ENCODE results near the gene SRRM2.

Gene SRRM2

DNA sequence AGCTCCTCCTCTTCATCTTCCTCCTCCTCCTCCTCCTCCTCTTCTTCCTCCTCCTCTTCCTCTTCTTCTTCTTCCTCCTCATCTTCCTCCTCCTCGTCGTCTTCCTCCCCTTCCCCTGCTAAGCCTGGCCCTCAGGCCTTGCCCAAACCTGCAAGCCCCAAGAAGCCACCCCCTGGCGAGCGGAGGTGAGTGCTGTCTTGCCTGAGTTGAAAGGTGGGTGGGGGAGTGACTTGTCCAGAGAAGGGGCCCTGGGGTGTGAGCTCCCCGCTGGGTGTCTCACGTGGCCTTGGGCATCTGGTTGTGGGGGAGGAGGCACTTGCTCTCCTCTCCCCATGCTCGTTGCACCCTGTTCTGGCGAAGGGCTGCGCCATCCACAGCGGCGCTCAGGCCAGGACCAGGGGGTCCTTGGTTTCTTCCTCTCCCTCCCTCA lies 16.7 kb downstream of the SRRM2 start:
- Histone ChIP-seq H3K27me3 (ENCODE audit: control insufficient read depth in 1 of 2, insufficient read depth in 2 of 2, low read length in 2 of 2) (no peaks in the 10 kb centered on the region), H3K36me3 (ENCODE audit: control insufficient read depth in 1 of 2, insufficient read depth in 2 of 2, low read length in 2 of 2) (peaks cover 82 to 98% of the 10 kb centered on the region in 2 donors), H3K27ac (ENCODE audit: low read depth, low read length) (no peak overlapping the region)

DNA sequence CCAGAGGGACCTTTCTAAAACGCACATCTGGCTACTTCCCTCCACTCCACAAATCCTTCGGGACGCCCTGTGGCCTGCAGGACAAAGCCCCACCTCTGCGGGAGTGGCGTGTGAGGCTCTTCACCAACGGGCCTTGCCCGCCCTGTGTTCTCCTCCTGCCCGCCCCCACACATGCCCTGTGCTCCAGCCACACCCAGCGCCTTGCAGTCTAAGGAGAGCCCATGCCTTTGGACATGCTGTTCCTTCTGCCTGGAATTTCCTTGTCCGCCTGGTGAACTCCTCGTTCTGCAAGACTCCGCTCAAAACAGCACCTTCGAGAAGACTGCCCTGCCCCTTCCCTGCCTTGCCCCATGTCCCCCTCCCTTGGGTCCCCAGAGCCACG lies 17.2 kb downstream of the SRRM2 start:
- Histone ChIP-seq H3K4me3 (ENCODE audit: low read depth in 1 of 2, low read length in 2 of 2) (no peak overlapping the region), H3K9ac (ENCODE audit: low read depth in 1 of 2, low read length in 2 of 2) (no peak overlapping the region), H3K36me3 (ENCODE audit: control insufficient read depth in 1 of 2, insufficient read depth in 2 of 2, low read length in 2 of 2) (peaks cover 82 to 98% of the 10 kb centered on the region in 2 donors), H3K27ac (ENCODE audit: low read depth, low read length) (no peak overlapping the region), H3K4me1 (ENCODE audit: control insufficient read depth in 1 of 2, insufficient read depth in 2 of 2, low read length in 2 of 2) (peaks cover 8 to 20% of the 10 kb centered on the region in 2 donors), H3K27me3 (ENCODE audit: control insufficient read depth in 1 of 2, insufficient read depth in 2 of 2, low read length in 2 of 2) (no peaks in the 10 kb centered on the region), H3K9me3 (ENCODE audit: control insufficient read depth in 1 of 2, low read length in 2 of 2) (no peaks in the 10 kb centered on the region)

More for the DNA sequence above, 16.7 kb downstream of the SRRM2 start:
- peaks cover 8 to 20% of the 10 kb centered on the region in 2 donors for H3K4me1 ChIP-seq (ENCODE audit: control insufficient read depth in 1 of 2, insufficient read depth in 2 of 2, low read length in 2 of 2)
- H3K4me3 ChIP-seq (ENCODE audit: low read depth in 1 of 2, low read length in 2 of 2), result no peak overlapping the region
- no peaks in the 10 kb centered on the region for H3K9me3 ChIP-seq (ENCODE audit: control insufficient read depth in 1 of 2, low read length in 2 of 2)
- H3K9ac ChIP-seq (ENCODE audit: low read depth in 1 of 2, low read length in 2 of 2), result peak overlapping the region in 1 of 2 donors; percentile 16

DNA sequence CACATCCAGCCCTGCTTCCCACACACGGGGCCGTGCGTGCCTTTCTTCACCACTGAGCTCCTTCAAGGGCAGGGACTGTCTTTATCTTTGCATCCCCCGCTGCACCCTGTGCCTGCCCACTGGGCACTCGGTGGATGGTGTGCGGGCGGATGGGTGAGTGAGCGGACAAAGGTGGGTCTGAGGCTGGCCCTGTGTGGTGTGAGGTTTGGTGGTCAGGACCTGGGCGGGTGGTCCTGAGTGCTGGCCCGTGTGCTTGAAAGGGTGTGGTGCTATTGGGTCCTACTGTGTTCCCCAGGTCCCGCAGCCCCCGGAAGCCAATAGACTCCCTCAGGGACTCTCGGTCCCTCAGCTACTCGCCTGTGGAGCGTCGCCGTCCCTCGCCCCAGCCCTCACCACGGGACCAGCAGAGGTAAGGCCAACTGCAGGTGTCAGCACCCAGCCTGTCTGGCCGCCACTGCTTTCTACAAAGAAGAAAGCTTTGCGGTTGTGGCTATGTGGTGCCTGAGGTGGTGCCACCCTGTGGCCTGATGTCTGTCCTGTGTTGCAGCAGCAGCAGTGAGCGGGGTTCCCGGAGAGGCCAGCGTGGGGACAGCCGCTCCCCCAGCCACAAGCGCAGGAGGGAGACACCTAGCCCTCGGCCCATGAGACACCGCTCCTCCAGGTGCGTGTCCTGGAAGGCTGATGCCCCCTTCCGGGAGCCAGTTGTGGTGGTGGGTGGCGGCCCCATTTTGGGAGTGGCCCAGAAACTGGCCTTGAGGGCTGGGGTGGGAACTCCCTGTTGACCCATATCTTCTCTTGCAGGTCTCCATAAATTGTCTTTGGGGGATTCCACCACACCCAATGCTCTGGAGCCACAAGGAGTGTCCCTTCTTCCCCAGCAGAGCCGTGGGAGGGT lies 17.9 kb downstream of the SRRM2 start:
- no peaks in the 10 kb centered on the region for H3K27me3 ChIP-seq (ENCODE audit: control insufficient read depth in 1 of 2, insufficient read depth in 2 of 2, low read length in 2 of 2)
- no peaks in the 10 kb centered on the region for H3K9me3 ChIP-seq (ENCODE audit: control insufficient read depth in 1 of 2, low read length in 2 of 2)
- H3K27ac ChIP-seq (ENCODE audit: low read depth, low read length), result no peak overlapping the region
- no peak overlapping the region for H3K9ac ChIP-seq (ENCODE audit: low read depth in 1 of 2, low read length in 2 of 2)
- no peak overlapping the region for H3K4me3 ChIP-seq (ENCODE audit: low read depth in 1 of 2, low read length in 2 of 2)
- peaks cover 8 to 20% of the 10 kb centered on the region in 2 donors for H3K4me1 ChIP-seq (ENCODE audit: control insufficient read depth in 1 of 2, insufficient read depth in 2 of 2, low read length in 2 of 2)
- peaks cover 78 to 96% of the 10 kb centered on the region in 2 donors for H3K36me3 ChIP-seq (ENCODE audit: control insufficient read depth in 1 of 2, insufficient read depth in 2 of 2, low read length in 2 of 2)

DNA sequence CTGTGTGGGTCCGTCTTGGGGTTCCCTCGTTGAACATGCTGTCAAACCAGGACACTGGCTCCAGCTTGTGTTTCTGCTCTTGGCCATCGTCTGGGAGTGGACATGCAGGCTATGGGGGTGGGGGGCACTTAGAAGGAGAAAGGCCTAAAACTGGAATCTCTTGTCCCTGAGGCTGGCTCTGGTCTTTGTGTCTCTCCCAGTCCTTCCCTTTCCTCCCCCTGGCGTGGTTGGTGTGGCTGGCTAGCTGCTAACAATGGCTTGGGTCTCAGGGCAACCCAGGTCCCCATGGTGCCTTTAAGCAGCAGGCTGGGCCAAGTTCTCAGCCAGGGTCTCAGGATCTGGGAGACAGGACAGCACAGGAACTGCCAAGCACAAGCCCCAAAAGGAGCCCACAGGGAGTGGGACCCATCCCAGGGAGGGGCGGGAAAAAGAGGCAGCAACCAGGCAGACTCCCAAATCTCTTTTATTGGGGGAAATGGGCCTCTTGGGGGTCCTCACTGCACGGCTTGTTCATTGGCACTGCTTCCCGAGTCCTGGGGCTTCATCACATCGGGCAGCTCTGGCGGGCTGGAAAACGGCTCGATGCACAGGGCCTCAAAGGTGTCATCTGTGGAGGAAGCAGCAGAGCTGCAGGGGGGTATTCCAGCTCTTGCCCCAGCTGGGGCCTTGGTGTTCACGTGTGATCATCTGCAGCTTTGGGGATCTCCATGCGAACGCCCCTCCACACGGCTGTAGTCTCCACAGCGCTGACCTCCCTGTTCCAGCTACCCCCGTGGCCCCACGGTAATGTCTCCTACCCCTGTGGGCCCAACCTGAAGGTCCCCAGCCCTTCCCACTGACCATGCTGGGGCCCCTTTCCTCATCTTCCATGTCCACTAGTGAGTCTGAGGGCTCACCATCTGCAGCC lies 19.3 kb downstream of the SRRM2 start:
- no peaks in the 10 kb centered on the region for H3K27me3 ChIP-seq (ENCODE audit: control insufficient read depth in 1 of 2, insufficient read depth in 2 of 2, low read length in 2 of 2)
- no peak overlapping the region for H3K4me3 ChIP-seq (ENCODE audit: low read depth in 1 of 2, low read length in 2 of 2)
- H3K4me1 ChIP-seq (ENCODE audit: control insufficient read depth in 1 of 2, insufficient read depth in 2 of 2, low read length in 2 of 2), result peaks cover 18 to 31% of the 10 kb centered on the region in 2 donors
- H3K9me3 ChIP-seq (ENCODE audit: control insufficient read depth in 1 of 2, low read length in 2 of 2), result no peaks in the 10 kb centered on the region
- H3K36me3 ChIP-seq (ENCODE audit: control insufficient read depth in 1 of 2, insufficient read depth in 2 of 2, low read length in 2 of 2), result peaks cover 65 to 81% of the 10 kb centered on the region in 2 donors
- H3K9ac ChIP-seq (ENCODE audit: low read depth in 1 of 2, low read length in 2 of 2), result no peak overlapping the region
- no peak overlapping the region for H3K27ac ChIP-seq (ENCODE audit: low read depth, low read length)

DNA sequence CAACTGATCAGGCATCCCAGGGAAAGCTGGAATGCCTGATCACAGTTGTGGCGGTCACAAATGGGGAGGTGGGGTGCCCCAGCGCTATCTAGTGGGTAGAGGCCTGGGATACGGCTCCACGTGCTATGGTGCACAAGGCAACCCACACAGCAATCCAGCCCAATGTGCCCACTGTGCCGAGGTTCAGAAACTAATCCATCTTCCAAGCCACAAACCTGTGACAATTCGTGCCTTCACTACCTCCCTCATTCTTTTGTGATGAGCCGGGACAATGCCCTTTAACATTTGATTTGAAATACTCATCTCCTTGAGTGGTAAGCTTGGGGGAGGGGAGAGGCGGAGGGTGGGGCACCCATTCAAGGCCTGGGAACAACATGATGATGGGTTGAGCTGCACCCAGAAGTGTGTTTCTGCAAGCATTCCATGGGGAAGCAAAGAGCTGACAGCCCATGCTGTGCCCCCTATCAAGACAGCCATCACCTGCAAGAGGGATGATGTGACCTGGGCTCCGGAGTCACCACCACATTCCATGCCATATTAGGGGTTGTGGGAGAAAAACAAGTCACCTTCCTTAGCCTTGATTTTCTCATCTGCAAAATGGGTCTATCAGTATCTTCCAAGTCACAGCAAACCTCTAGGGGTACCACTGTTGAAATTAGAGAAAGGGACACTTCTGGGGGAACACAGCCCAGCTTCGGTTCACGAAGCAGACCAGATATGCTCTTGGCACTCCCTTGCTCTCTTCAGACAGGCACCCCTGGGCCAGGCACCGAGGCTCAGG lies 20.9 kb downstream of the SRRM2 start:
- H3K4me1 ChIP-seq (ENCODE audit: control insufficient read depth in 1 of 2, insufficient read depth in 2 of 2, low read length in 2 of 2), result peaks cover 24 to 36% of the 10 kb centered on the region in 2 donors
- no peak overlapping the region for H3K4me3 ChIP-seq (ENCODE audit: low read depth in 1 of 2, low read length in 2 of 2)
- no peaks in the 10 kb centered on the region for H3K9me3 ChIP-seq (ENCODE audit: control insufficient read depth in 1 of 2, low read length in 2 of 2)
- H3K9ac ChIP-seq (ENCODE audit: low read depth in 1 of 2, low read length in 2 of 2), result no peak overlapping the region
- H3K36me3 ChIP-seq (ENCODE audit: control insufficient read depth in 1 of 2, insufficient read depth in 2 of 2, low read length in 2 of 2), result peaks cover 50 to 65% of the 10 kb centered on the region in 2 donors
- H3K27me3 ChIP-seq (ENCODE audit: control insufficient read depth in 1 of 2, insufficient read depth in 2 of 2, low read length in 2 of 2), result no peaks in the 10 kb centered on the region
- no peak overlapping the region for H3K27ac ChIP-seq (ENCODE audit: low read depth, low read length)

DNA sequence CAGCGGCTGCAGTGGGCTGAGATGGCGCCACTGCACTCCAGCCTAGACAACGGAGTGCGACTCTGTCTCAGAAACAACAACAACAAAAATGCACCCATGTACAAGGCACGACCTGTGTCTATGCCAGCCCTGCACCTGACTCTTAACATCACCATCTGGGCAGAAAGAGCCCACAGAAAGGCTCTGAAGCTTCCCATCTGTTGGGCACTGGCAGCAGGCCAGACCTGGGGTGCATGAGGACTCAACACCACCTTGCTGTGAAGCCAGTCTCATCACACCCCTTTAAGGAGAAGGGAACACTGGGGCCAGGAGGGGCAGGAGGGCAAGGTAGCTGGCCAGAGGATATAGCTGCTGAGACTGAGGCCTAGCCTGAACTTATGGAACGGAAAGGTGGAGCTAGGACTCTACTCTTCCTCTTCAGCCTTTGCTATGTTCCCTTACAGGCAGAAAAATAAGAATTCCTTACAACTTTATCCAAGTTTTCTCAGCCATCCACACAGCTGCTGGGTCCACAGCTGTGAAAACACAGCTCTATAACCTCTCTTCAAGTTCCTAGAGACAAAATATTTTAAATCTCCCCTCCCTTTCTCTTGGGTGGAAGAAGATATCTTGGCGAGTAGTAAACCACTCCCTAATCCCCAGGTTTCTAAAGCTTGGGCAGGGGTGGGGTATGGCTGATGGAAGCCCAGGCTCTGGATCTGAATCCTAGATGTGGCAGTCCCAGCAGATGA lies 21.9 kb downstream of the SRRM2 start:
- no peaks in the 10 kb centered on the region for H3K27me3 ChIP-seq (ENCODE audit: control insufficient read depth in 1 of 2, insufficient read depth in 2 of 2, low read length in 2 of 2)
- no peak overlapping the region for H3K27ac ChIP-seq (ENCODE audit: low read depth, low read length)
- H3K4me1 ChIP-seq (ENCODE audit: control insufficient read depth in 1 of 2, insufficient read depth in 2 of 2, low read length in 2 of 2), result peaks cover 21 to 31% of the 10 kb centered on the region in 2 donors
- H3K9me3 ChIP-seq (ENCODE audit: control insufficient read depth in 1 of 2, low read length in 2 of 2), result no peaks in the 10 kb centered on the region
- no peak overlapping the region for H3K9ac ChIP-seq (ENCODE audit: low read depth in 1 of 2, low read length in 2 of 2)
- peaks cover 42 to 55% of the 10 kb centered on the region in 2 donors for H3K36me3 ChIP-seq (ENCODE audit: control insufficient read depth in 1 of 2, insufficient read depth in 2 of 2, low read length in 2 of 2)
- H3K4me3 ChIP-seq (ENCODE audit: low read depth in 1 of 2, low read length in 2 of 2), result no peak overlapping the region

DNA sequence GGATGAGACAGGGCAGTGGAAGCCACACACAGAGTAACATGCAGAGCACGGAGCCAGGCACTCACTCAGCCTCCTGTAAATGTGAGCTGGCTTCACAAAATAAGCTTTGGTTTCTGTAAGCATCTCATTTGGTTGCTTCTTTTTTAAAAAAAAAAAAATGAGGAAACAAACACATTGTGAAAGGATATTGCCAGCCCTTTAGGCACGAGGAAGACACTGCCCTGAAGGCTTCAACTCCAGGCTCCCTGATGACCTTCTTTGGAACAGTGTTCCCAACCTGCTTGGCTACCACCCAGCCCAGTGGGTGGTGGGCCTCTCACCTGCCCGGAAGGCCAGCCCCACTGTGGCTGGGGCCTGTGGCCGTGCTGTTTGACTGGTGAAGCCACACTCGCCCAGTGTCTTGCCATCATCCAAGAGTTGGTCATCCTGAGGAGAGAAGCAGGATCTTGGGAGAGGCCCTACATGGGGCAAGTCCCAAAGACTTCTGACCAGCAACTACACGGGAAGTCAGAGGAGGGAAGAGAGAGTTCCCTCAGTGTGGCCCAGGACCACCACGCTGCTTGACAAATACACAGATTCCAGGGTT lies 22.8 kb downstream of the SRRM2 start:
- no peak overlapping the region for H3K4me3 ChIP-seq (ENCODE audit: low read depth in 1 of 2, low read length in 2 of 2)
- no peak overlapping the region for H3K9ac ChIP-seq (ENCODE audit: low read depth in 1 of 2, low read length in 2 of 2)

DNA sequence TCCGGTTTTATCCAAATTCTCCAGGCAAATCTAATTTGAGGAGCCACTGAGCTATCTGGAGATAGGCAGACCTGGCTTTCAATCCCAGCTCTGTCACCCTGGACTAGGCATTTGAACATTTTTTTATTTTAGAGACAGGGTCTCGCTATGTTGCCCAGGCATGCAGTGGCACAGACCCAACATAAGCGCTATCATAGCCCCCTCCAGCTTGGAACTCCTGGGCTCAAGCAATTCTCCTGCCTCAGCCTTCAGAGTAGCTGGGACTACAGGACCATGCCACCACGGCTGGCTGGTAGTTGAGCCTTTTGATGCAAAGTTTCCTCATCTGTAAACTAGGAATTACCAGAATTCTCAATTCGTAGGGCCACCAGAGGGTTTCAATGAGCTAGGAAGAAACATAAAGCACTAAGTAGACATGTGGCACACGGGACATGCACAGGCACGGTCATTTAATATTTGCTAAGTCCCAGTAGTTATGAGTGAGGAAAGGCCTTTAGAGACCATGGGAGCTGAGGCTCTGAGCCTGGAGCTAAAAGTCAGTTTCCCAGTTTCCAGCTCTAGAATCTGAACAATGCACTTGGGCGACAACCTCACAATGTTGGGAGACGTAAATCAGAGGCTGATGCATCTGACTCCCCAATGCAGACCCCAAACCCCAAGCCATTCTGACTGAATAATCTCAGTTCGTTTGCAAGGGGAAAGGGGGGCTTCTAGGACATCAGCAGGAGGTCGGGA lies 23.5 kb downstream of the SRRM2 start:
- H3K4me1 ChIP-seq (ENCODE audit: control insufficient read depth in 1 of 2, insufficient read depth in 2 of 2, low read length in 2 of 2), result peaks cover 18 to 19% of the 10 kb centered on the region in 2 donors
- H3K27me3 ChIP-seq (ENCODE audit: control insufficient read depth in 1 of 2, insufficient read depth in 2 of 2, low read length in 2 of 2), result no peaks in the 10 kb centered on the region
- H3K36me3 ChIP-seq (ENCODE audit: control insufficient read depth in 1 of 2, insufficient read depth in 2 of 2, low read length in 2 of 2), result peaks cover 26 to 39% of the 10 kb centered on the region in 2 donors
- H3K9ac ChIP-seq (ENCODE audit: low read depth in 1 of 2, low read length in 2 of 2), result peak overlapping the region; percentile 58 to 84
- peak overlapping the region; percentile 74 to 75 for H3K4me3 ChIP-seq (ENCODE audit: low read depth in 1 of 2, low read length in 2 of 2)
- H3K27ac ChIP-seq (ENCODE audit: low read depth, low read length), result no peak overlapping the region
- no peaks in the 10 kb centered on the region for H3K9me3 ChIP-seq (ENCODE audit: control insufficient read depth in 1 of 2, low read length in 2 of 2)

More for the DNA sequence above, 22.8 kb downstream of the SRRM2 start:
- peaks cover 34 to 46% of the 10 kb centered on the region in 2 donors for H3K36me3 ChIP-seq (ENCODE audit: control insufficient read depth in 1 of 2, insufficient read depth in 2 of 2, low read length in 2 of 2)
- H3K27me3 ChIP-seq (ENCODE audit: control insufficient read depth in 1 of 2, insufficient read depth in 2 of 2, low read length in 2 of 2), result no peaks in the 10 kb centered on the region
- H3K27ac ChIP-seq (ENCODE audit: low read depth, low read length), result no peak overlapping the region
- H3K4me1 ChIP-seq (ENCODE audit: control insufficient read depth in 1 of 2, insufficient read depth in 2 of 2, low read length in 2 of 2), result peaks cover 18 to 22% of the 10 kb centered on the region in 2 donors
- H3K9me3 ChIP-seq (ENCODE audit: control insufficient read depth in 1 of 2, low read length in 2 of 2), result no peaks in the 10 kb centered on the region

Measured in duodenal mucosa (tissue), 2 donors.